Measurements from ENCODE around the gene AKR7A2. TPM values are rescaled to one million over a fixed set of nuclear protein-coding genes. Genes with fewer than 3 reads are reported as not detected.

The AKR7A2 gene
- 42.5 and 56.3 TPM in 2 replicates for total RNA-seq

DNA sequence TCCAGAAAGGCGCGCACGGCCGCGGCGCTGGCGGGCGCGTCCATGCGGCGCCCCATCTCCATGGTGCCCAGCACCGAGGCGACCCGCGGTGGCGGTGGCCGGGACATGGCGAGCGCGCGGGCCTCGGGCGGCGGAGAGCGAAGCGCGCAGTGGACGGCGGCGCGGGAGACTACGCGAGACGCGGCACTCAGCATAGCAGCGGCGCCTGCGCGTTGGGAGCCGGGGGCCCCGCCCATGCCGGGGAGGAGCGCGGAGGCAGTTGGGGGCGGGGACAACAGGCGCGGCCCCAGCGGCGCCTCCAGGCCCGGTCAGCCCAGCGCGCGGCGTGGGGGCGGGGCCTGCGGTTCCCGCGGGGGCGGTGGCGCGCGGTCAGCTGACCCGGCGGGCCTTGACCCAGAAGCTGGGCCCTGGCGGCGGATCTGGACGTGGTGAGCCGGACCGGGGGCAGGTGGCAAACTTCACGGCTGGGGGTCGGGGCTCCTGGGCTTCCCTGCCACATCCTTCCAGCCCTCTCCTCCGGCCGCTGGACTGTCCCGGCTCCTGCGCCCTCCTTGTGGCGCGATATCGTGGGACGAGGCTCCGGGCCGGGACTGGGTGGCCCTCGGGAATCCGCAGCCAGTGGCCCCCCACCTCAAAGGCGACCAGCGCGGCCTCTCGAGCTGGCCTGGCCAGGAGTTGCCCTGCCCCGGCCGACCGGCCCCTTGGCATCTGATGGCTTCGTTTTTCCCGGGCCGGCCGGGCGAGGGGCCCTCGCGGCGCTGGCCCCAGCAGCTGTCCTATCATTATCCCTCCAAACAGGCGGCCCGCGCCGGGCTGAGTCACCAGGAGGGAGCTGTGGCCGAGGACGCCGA is at the start of gene AKR7A2, which contains the start of gene SLC66A1:
TSS of gene AKR7A2 (minus strand) at position 214 of the 851 bp plus-strand sequence. CDS start at position 194, 20 bp downstream.
TSS of gene SLC66A1 (plus strand) at position 396 of the 851 bp plus-strand sequence. CDS start 5,352 bp downstream, outside the sequence.
- DNase-seq (ENCODE audit: low read depth, low spot score) = peak; percentile 60

DNA sequence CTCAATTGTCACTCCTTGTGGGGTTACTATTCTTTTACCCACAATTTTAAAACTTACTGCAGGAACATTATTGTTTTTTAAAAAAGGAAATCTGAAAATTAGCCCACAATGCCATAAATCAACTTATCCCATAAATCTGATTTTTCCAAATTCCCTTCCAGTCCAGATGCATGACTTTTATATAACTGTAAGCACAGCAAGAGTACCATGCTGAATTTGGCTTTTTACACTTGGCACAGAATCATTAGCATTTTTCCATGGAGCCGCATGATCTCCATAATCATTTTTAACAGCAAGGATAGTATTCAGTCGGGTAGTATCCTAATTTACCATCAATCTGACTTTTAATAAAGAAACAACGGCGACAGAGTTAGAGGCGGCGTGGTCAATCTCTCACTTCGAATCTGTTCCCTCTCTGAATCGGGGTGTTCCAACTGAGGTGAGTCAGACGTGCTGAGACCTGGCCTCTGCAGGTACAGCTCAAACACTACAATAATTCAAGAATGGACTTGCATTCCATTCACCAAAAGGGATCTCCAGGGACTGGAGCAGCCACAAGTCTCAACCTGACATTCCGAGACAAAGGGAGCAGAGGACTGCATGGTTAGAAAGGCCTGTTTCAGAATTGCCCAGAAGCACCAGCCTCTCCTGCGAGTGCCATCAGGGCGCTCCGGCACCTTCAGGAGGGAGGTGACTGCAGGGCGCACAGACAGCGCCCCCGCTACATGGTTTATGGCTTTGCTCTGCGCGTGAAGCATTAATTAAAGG is 49.1 kb upstream of the AKR7A2 start:
- DNase-seq (ENCODE audit: low read depth, low spot score) = no peak

DNA sequence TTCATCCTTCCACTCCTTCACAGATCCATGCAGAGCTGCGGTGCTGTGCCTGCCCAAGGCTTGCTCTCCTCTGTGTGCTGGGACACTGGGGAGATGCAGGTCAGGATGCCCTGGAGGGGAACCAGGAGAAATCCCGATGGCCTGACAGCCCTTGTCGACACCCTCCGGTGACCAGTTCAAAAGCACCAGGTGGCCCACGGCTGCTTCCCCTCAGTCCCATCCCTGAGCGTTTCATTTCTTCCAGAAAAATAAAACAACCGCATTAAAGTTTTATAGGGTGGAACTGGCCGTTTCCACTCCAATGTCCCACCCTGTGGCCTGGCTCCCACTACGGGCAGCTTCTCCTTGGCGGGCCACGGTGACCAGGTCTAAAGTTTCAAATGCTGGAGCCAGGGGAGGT is 48.5 kb upstream of the AKR7A2 start:
- no peak for DNase-seq (ENCODE audit: low read depth, low spot score)

DNA sequence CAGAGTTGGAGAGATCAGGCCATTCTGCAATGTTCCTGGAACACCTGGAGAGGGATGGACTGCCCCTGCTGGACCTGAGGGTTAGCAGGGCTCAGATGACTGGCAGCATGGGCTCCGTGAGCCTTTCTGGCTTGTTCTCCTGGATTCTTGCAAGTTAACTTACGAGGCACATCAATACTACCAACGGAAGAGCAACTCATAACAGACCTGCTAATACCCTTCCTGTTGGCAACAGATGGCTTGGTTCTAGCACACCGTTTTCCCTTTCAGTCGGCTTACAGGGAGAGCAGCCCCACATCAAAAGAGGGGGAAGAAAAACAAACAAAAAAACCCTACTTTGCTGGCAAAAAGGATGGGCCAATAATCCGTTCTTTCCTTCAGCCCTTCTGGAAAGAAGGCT is 48.1 kb upstream of the AKR7A2 start:
- no peak for DNase-seq (ENCODE audit: low read depth, low spot score)

DNA sequence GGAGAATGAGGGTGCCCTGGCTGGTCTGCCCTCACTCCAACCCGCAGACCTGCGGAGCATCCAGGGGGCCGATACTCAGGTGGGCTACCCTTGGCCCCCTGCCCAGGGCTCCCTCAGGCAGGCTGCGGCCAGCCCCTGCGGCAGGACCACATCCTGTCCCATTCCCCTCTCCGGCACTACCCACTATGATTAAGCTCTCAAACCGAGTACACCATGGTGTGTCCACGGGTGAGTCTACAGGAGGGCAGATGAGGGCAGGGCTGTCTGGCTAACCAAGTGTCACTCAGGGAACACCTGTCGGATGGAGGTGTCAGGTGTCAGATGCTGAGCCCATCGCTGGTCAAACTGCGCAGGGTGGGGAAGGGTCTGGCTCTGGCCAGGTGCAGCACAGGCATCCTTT is 47.4 kb upstream of the AKR7A2 start:
- no peak for DNase-seq (ENCODE audit: low read depth, low spot score)

DNA sequence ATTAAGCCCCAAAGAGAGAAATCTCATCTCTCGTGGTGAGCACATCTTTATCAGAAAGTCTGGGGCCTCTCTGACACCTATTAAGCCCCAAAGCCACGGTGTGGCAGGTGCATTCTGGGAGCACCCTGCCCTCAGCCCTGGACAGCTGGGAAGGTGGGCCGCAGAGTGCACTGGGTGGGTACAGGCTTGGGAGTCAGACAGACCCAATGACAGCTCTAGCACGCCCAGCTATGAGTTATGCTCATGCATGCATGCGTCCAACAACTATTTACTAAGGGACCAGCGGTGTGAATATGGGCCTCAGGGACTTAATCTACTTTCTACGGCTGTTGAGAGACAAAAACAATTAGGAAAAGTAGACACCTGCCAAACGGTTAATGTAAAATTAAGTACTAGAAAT is 46.8 kb upstream of the AKR7A2 start:
- no peak for DNase-seq (ENCODE audit: low read depth, low spot score)

DNA sequence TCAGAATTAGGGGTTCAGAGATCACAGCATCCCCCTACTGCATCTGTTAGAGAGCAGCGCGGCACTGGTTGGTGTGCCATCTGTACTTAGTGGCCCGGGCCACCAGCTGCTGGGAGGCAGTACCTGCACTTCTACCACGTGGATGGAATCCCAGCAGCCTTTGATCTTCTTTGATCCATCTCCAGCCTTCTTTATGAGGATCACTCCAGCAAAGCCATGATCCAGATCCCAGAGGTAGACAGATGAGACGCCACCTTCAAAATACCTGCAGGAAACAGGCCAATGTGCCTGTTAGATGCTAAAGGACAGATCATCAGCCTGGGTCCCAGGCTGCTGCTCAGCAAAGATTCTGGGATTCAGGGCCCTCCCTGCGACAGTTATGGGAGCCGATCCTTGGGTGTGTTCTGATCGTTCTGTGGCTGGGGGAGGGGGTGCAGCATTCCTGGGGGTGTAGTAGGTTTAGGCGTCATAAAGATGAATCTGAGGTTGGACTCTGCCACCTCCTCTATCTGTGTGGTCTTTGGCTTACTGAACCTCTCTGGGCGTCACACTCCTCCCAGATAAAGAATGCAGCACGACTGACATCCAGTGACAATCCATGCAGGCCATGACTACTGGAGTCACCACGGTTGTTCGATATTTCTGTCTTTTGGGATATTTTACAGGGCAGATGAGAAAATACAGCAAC is 45.5 kb upstream of the AKR7A2 start:
- DNase-seq (ENCODE audit: low read depth, low spot score) = no peak

DNA sequence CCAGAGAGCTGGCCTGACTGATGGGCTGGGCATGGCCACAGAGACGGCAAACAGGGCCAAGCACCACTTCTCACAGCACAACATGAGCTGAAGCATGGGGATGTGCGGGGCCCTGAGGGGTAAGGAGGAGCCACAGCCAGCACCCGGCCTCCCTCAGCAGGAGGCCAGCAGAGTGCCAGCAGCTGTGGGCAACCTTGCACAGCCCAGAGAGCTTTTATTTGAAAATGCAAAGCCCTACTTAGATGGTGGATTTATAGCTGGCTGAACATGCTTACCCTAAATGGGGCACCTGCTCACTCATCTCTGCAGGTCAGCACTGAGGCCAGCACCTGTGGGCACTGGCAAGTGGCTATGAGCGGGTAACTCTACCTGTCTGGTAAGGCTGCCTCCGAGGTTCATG is 44.3 kb upstream of the AKR7A2 start:
- no peak for DNase-seq (ENCODE audit: low read depth, low spot score)

DNA sequence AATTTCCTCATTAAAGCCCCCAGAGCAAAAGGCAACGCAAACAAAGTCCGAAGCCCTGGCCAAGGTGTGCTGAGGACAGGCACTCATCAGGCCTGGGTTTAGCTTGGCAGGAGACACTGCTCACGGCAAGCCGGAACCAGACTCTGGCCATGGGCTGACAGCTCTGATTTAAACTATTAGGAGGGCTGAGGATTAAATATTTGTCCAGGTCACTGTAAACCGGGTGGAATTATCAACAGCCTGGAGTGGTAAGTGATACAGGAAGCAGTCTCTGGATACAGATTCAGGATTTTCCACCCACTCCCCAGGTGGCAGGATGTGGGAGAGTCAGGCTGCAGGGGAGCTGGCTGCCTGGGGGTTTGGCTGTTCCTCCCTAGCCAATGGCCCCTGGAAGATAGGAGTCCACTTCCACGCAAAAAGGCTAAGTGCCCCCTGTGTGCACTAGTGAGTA is 42.6 kb upstream of the AKR7A2 start:
- DNase-seq (ENCODE audit: low read depth, low spot score) = no peak

DNA sequence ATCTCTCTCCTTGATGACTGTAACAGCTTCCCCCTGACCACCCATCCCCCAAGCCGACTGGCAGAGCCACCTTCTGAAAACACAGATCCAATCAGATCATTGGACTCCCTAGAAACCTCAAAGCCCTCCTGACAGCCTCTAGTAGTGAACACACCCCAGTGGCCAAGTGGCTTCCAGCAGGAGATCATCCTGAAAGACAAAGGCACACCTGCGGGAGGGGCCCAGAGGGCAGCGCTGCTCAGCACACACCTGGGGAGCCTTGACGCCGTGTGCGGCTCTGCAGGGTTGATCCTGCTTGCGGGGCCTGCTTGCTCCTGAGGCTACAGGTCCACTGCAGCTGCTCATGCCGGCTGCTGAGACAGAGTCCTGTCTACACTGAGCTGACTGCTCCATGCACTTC is 41.7 kb upstream of the AKR7A2 start:
- DNase-seq (ENCODE audit: low read depth, low spot score) = no peak

DNA sequence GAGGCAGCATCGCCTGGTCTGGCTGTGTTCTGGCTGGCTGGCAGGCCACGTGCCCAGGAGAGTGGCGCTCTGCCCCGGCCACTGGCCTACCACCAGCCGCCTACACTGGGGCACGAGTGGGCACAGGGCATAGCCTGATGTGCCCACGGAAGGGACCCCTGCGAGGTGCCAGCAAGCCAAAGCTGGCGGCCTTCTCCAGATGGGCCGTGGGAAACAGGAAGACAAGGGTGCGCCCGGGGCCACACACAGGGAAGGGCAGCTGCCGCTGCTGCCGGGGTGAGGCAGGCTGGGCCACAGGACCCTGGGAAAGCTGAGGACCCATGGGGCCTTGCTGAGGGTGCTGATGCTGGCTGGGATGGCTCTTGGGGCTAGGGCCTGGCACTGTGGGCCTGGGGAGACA is 40.9 kb upstream of the AKR7A2 start:
- DNase-seq (ENCODE audit: low read depth, low spot score) = no peak

DNA sequence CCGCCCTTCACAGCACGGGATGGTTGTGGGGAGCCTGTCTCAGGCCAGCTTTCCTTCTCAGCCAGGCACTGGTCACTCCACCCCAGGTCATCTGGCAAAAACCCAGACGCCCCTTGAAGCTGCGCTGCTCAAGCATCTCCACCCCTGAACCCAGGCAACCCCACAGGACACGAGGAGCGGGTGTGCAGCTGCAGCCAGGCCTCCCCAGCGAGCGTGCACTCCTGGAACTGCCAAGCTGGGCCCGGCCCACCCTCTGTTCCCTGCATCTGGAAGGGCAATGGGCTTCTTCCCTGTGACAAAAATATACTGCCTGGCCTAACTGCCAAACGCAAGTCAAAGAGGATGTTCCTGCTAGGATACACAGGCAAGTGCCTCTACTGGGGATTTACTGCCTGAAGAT is 39.9 kb upstream of the AKR7A2 start:
- no peak for DNase-seq (ENCODE audit: low read depth, low spot score)

DNA sequence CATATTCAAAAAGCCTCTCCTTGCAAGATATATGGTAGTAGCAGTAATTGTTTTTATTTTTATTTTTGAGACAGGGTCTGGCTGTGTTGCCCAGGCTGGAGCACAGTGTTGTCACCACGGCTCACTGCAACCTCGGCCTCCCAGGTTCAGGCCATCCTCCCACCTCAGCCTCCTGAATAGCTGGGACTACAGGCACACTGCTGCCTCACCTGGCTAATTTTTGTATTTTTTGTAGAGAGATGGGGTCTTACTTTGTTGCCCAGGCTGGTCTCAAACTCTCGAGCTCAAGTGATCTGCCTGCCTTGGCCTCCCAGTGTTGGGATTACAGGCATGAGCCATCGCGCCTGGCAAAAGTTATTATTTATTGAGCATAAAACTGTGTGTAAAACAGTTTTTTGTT is 38.6 kb upstream of the AKR7A2 start:
- no peak for DNase-seq (ENCODE audit: low read depth, low spot score)

DNA sequence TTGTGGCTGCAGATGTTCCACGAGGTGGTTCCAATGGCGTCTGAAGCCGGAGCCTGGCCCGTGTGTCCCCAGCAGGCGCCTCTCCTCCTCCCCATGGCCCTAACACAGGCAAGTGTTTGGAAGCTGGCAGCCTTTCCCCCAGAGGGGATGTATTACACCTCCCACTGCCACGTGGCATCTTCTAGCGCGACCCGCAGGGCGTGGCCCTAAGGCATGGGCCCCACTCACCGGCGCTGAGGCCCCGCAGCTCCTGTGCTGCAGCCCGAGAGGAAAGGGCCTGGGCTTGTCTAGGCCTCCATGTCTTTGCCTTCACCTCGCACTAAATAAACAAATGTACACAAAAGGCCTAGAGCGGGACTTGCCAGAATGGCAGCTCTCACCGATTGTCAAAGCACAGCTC is 38.1 kb upstream of the AKR7A2 start:
- no peak for DNase-seq (ENCODE audit: low read depth, low spot score)

DNA sequence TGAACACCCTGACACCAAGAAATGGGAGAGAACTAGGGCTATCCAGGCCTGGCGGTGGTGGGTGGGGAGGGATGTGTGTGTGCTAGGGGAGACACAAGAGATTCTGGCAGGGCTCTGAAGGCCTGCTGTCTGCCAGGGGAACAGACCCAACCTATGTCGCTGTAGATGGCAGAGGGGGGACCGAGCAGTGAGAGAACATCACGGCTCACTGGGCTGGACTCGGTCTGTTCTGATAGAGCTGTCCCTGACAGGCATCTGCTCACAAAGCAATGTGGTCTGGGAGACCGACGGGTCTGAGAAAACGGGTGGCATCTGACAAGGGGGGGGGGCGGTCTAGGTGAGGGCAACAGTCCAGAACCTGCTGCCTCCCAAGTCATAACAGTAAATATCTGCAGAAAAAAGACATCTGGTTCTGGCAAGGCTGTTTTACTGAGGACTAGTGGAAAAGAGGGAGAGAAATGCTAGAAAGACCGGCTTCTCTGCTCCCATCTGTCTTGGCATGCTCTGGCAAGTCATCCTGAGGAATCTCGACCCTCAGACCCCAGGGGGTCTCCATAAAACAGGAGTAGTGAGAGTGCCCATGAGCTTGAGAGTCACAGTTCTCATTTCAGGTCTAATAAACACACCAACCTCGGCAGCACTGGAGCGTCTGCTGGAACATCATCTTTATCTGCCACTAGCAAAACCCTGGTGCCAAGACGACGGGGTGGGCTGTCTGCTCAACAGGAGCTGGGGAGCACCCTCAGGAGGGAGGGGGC is 36.7 kb upstream of the AKR7A2 start:
- DNase-seq (ENCODE audit: low read depth, low spot score) = no peak

DNA sequence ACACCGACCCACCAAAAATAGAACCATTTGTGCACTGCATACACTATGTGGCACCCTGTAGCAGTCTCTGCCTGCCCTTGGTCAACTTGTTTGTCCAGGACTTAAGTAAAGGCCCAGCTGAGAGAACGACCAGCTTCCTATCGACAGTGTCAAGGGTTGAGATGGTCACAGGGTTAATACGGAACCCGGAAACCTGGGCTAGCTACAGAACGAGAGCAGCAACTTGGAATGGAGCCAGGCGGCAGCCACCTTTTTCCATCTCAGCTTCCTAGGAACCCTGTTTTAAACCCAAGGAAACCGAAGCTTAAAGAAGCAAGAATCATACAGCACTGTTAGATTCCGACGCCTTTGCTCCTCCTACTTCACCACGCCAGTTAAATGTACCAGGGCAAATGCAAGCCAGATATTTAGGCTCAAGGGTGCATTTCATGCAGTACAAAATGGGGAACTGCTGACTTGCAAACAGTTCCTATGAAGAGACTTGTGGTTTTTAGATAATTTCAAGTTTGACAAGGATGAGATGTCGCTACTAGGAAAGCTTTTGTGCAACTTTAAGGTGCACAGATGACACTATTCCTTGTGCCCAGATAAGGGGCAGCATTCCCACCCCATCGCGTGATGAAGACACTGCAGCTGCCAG is 35.7 kb upstream of the AKR7A2 start:
- DNase-seq (ENCODE audit: low read depth, low spot score) = no peak

DNA sequence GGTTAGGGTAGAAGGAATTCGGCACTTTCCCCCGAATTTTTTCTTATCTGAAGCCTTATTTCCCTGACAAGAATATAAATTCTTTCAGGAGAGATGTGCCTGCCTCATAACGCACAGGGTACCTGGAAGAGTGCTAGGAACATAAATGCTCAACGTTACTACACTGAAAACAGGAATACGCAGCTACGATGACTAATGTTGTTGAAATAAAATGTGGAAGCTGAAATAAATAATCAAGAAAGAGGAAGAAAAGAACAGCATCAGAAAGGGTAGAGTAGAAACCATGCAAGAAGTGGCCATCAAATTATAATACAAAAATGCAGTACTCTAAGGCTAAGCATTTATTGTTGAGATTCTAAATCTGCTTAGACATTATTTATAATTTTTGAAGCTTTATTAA is 34.1 kb upstream of the AKR7A2 start:
- DNase-seq (ENCODE audit: low read depth, low spot score) = no peak

DNA sequence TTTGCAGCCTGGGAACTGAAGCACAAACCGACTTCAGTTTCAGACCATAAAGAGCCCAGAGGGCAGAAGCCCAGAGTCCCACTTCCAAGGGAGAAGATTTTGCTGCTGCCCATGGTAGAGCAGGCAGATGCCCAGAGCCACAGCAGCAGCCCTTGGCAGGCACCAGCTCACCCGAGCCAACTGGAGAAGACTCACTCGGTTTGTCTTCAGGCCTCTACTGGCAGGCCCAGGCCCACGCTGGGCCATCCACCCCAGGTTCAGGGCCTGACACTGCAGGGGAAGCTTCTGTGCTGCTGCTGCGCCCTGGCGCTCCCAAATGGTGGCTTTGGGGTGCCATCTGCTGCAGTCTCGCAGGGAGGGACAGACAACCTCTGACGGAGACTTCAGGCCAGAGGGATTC is 33.4 kb upstream of the AKR7A2 start:
- no peak for DNase-seq (ENCODE audit: low read depth, low spot score)

DNA sequence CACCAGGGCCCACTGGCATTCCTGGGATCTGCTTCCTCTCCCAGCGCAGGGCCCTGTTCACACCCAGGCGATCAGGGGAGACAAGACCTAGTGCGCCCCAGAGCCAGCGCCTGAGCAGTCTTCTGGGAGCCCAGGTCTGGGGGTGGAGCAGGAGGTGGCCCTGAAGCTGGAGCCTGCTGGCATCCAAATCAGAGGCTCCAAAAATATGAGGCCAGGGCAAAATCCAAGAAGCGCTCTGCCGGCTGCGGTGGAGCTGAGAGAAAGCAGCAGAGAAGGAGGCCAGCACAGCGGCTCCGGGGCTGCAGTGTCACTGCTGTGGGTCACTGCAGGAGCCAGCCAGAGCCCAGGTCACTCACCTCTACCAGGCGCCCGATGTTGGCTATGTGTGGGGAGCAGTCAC is 32.9 kb upstream of the AKR7A2 start:
- DNase-seq (ENCODE audit: low read depth, low spot score) = no peak

DNA sequence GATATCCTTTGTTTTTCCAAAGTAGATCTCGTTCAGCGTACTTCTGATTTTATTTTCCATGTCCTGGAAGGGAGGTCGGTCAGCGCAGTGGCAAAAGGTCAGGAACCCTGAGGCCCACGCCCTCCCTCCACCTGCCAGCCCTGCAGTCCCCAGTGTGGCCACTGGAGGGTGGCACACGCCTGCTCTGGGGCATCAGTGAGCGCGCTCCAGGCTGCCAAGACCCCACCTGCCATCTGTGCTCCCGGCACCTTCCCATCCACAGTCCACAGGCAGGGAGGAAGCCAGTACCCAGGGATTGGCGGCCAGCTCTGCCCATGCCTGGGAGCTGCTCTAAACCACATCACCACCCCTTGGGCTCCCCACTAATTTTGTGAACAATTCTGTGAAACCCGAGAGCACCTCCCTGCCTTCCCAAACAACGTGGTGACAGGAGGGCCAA is 32.4 kb upstream of the AKR7A2 start:
- no peak for DNase-seq (ENCODE audit: low read depth, low spot score)
